HG02885 (cell line): Measurements from ENCODE around the gene FAM217B.

Experiments used
- ATAC-seq: cut with Tn5 transposase; IDR thresholded peaks from one replicate; pipeline ENCODE4 v1.9.1; 2021; ENCODE audit warnings: mild to moderate bottlenecking; ENCODE audit not compliant: unreplicated experiment, poor library complexity

FAM217B gene

DNA sequence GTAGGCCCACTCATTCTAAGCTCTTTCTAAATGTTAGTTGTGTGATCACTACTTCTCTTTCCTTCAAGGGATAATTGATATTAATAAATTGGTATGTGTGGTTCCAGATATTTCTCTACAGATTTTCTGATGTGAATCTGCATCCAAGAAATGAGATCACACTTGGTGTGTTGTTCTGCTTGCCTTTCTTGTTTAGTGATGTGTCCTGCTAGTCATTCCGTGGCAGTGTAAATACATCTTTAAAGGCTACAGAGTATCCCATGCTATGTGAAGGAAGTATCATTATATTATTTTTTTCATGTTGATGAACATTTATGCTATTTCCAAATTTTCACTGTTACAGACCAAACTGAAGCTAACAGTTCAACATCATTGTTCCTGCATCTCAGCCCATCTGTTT is 31.2 kb downstream of the FAM217B start:
- no peak for ATAC-seq

DNA sequence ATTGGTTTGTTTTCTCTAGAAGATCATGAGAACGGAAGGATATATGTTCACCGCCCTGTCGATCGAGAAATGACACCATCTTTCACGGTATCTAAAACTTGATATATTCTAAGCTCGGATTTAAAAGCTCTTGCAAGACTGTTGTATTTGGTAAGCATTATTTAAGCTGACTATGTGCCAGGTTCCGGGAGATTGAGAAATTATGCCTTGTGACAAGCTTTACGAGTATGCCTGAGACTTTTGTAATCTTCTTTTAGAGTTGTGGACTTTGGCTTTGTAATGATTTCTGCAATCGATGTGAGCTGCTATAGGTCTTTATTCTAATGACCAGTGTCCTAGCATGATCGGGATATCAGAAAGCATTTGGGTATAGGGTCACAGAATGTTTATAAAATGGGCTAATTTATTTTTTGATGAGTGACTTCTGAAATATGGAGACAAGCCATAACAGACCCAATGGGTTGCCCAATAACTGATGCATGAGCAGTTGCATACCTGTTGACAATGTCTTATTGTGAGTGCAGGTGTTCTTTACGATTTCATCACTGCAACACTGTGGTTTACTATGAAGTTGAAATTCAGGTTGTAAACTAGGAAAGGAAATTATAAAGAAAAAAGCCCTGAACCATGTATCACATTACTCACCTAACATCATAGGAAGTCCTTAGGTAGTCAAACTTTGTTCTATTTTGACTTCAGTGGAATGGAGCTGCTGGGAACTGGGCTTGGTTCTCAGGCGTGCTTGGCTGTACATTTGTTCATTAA is 32.0 kb downstream of the FAM217B start:
- no peak for ATAC-seq

DNA sequence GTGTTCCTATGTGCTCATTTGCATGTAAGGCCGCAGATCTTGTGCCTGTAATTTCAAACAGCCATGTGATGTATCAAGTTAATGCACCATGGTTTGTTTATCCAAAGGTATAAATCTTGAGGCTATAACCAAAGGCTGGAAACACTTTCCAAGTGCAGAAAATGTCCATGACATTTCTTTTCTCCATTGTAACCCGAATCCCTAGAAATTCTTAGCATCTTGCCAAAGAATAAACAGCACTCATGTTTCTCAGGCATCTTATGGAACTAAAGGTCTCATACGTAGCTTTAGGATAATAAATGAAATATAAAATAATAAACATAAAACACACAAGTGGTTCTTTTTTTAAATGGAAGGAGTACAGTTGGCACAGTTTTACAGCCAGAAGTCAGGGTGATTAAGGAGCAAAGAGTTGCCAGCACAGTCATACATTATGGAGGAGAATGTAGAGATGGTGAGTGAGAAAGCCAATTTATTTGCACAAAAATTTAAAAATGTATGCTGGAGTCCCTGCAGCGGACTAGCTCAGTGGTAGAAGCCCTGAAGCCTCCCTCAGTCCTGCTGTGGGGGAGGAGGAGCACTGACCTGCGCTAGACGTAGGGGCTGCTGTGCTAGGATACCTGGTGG is 36.1 kb downstream of the FAM217B start:
- no peak for ATAC-seq

GRCh38 chr20:59977086-59977485 is 36.9 kb downstream of the FAM217B start:
- ATAC-seq = no peak

DNA sequence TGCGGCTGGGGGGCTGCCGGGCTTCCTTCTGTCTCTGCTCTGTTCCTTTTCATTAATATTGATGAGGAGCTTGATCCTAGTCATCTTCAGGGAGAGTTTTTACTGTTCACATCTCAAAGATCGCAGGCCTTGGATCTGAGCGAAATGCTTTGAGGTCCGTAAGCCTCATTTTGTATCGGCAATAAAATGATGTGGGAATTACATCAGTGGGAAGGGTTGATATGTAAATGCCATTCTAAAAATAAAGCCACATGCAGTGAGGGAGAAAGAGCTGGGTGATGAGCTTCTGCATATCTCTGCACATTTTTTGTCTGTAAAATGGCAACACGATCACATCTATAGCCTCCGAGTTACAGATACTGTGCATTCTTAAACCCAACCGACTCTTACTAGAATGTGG is 42.9 kb downstream of the FAM217B start:
- ATAC-seq = no peak

DNA sequence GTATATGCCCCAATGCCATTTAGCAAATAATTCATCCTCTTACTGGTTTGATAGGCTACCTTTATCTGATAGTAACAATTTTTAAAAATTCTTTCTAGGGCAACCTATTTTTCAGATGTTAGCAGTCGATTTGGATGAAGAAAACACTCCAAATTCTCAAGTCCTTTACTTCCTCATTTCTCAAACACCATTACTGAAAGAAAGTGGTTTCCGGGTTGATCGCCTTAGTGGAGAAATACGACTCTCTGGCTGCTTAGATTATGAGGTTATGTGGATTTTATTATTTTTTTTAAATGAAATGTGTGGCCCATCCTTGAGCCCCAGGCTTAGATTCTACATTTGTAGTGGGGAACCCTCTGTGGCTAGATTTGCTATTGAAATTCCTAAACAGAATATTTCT is 44.4 kb downstream of the FAM217B start:
- no peak for ATAC-seq

GRCh38 chr20:59985164-59985563 is 45.0 kb downstream of the FAM217B start:
- ATAC-seq = no peak

DNA sequence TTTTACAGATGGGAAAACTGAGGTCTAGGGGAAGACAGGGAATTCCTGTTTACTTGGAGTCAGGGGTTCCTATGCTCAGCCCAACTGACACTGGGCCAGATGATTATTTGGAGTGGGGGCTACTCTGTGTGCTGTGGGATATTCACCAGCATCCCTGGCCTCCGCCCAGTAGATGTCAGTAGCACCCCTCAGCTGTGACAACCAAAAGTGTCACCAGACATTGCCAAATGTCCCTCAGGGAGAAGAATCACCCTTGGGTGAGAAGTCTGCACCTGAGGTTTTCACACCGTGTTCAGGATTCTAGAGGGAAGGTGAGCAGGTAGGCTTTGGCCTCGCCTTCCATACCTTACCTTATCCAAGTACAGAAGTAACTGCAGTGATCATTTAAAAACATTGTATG is 45.7 kb downstream of the FAM217B start:
- no peak for ATAC-seq

DNA sequence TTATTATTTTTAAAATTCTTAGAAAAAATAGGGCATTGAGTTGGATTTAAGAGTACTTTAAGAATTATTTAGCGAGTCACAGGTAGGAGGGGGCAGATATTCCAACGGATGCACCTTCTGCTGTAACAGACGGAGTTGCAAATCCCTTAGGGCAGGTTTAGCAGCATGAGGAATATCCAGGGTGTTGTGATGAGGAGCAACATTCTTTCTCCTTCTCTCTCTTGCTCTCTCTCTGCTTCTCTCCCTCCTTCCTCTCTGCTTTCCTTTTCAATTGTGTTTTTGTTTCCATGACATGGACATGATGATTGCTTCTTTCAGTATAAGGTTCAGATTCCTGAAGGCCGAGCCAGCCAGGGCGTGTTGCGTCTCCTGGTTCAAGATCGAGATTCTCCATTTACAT is 46.9 kb downstream of the FAM217B start:
- ATAC-seq = no peak

GRCh38 chr20:59988141-59988540 is 48.0 kb downstream of the FAM217B start:
- no peak for ATAC-seq

DNA sequence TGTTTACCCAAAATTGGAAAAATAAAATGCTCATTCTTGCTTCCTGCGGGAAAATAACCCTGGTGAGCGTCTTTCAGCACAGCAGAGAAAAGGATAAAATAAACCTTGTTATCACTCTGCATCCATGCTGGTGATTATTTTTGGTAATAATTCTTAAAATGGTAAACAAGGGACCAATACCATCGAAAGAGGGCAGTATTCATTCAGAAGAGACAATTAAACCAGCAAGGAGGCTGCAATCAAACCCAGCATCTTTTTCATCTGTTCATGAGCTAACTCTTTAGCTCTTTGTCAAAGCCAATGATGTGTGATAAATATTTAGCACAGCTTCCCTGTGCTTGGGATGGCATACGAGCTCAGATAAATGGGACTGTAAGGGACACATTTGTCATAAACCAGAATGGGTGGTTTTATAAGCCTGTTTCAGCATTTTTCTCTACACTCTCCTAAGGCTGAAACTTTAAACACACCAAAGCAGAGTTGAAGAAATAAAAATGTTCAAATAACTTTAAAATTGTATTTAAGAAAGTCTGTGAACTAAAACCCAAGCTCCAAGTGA is 52.4 kb downstream of the FAM217B start:
- no peak for ATAC-seq

DNA sequence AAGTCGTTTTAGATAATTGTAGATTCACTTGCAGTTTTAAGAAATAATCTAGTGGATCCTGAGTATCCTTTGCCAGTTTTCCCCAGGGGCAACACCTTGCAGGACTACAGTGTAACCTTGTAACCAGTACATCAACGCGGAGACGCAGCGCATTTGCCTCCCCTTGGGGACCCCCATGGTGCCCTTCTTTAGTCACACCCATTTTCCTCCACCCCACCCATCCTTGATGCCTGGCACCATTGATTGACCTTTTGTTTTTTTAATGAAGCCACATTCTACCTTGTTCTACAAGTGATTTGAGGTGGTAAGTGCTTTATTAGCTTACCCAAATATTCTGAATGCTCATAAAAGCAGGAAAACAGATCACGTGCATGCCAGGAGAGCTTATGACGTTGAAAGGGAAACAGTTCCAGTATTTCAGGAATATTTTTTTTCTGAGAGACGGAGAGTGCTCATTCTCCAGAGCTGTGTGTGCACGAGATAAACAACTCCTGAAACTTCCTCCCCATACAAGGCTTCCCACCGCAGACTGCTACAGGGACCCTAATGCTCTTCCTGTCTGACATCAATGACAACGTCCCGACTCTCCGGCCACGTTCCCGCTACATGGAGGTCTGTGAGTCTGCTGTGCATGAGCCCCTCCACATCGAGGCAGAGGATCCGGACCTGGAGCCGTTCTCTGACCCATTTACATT is 53.7 kb downstream of the FAM217B start:
- ATAC-seq = no peak

GRCh38 chr20:59994697-59995122 is 54.5 kb downstream of the FAM217B start:
- ATAC-seq = no peak

DNA sequence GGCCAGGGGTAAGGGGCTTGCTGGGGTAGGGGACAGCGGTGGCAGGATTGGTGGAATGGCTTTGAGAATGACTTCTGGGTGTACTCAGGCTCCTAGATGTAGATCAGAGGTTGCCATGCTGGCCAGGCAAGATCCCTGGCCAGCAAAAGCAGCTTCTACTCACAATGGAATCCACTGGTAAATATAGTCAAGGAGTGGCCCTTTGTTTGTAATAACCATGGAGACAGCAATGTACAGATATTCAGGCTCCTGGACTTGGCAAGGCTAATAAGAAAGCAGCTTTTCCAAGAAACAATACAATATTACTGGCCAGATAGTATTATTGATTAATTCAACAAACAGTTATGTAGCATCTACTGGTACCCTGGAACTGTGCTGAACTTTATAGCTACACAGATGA is 55.9 kb downstream of the FAM217B start:
- no peak for ATAC-seq

- ATAC-seq = no peak
Measured at GRCh38 chr20:59997896-59998295, 57.7 kb downstream of the FAM217B start.
